BE2C (cell line): Measurements from ENCODE around the gene HES2.
"Not testable (repeated sequence)": the region's sequence is repeated elsewhere in the genome, so short reads cannot be mapped to it uniquely, and the experiment has no call there.

Experiments
- DNase-seq: peaks from one replicate; pipeline ENCODE4 v3.0.0-alpha.2; 2020
- H3K27me3 ChIP-seq: fragments of 250-450 bp; sonication (Bioruptor Pico); 2 replicates; pipeline ENCODE4 v1.5.1; 2020; ENCODE audit warnings: mild to moderate bottlenecking
- H3K36me3 ChIP-seq: fragments of 250-450 bp; sonication (Bioruptor Pico); 2 replicates; pipeline ENCODE4 v1.5.1; 2020; ENCODE audit warnings: mild to moderate bottlenecking
- H3K4me1 ChIP-seq: fragments of 250-450 bp; sonication (Bioruptor Pico); 2 replicates; pipeline ENCODE4 v1.5.1; 2020
- H3K4me3 ChIP-seq: 2 replicates; pipeline ENCODE4 v1.5.1; 2011; ENCODE audit warnings: low read depth, low read length
- H3K9me3 ChIP-seq: fragments of 250-450 bp; sonication (Bioruptor Pico); 2 replicates; pipeline ENCODE4 v1.5.1; 2020
- TF ChIP-seq, protein P1 (sequence below): IDR thresholded peaks from 2 replicates; pipeline ENCODE4 v1.5.1; 2012; ENCODE audit warnings: mild to moderate bottlenecking, low read depth, low read length

HES2 gene

GRCh38 chr1:6435547-6435946 is 15.8 kb upstream of the HES2 start:
- Histone ChIP-seq H3K9me3 (no peaks in the 10 kb centered on the region), H3K36me3 (no peaks in the 10 kb centered on the region), H3K4me3 (no peak overlapping the region), H3K27me3 (no peaks in the 10 kb centered on the region), H3K4me1 (no peaks in the 10 kb centered on the region)
- TF ChIP-seq, protein P1, sequence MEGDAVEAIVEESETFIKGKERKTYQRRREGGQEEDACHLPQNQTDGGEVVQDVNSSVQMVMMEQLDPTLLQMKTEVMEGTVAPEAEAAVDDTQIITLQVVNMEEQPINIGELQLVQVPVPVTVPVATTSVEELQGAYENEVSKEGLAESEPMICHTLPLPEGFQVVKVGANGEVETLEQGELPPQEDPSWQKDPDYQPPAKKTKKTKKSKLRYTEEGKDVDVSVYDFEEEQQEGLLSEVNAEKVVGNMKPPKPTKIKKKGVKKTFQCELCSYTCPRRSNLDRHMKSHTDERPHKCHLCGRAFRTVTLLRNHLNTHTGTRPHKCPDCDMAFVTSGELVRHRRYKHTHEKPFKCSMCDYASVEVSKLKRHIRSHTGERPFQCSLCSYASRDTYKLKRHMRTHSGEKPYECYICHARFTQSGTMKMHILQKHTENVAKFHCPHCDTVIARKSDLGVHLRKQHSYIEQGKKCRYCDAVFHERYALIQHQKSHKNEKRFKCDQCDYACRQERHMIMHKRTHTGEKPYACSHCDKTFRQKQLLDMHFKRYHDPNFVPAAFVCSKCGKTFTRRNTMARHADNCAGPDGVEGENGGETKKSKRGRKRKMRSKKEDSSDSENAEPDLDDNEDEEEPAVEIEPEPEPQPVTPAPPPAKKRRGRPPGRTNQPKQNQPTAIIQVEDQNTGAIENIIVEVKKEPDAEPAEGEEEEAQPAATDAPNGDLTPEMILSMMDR = no peak
- no peak for DNase-seq

- Histone ChIP-seq H3K9me3 (no peaks in the 10 kb centered on the region), H3K27me3 (no peaks in the 10 kb centered on the region), H3K4me3 (no peak overlapping the region), H3K4me1 (no peaks in the 10 kb centered on the region), H3K36me3 (no peaks in the 10 kb centered on the region)
- no peak for DNase-seq
- TF ChIP-seq, protein P1 = no peak
These were observed 15.4 kb upstream of the HES2 start for GRCh38 chr1:6435129-6435528.

GRCh38 chr1:6434186-6434585 is 14.5 kb upstream of the HES2 start:
- Histone ChIP-seq H3K36me3 (no peaks in the 10 kb centered on the region), H3K4me1 (no peaks in the 10 kb centered on the region), H3K9me3 (no peaks in the 10 kb centered on the region), H3K27me3 (no peaks in the 10 kb centered on the region), H3K4me3 (no peak overlapping the region)
- TF ChIP-seq, protein P1 = no peak
- DNase-seq = no peak

DNA sequence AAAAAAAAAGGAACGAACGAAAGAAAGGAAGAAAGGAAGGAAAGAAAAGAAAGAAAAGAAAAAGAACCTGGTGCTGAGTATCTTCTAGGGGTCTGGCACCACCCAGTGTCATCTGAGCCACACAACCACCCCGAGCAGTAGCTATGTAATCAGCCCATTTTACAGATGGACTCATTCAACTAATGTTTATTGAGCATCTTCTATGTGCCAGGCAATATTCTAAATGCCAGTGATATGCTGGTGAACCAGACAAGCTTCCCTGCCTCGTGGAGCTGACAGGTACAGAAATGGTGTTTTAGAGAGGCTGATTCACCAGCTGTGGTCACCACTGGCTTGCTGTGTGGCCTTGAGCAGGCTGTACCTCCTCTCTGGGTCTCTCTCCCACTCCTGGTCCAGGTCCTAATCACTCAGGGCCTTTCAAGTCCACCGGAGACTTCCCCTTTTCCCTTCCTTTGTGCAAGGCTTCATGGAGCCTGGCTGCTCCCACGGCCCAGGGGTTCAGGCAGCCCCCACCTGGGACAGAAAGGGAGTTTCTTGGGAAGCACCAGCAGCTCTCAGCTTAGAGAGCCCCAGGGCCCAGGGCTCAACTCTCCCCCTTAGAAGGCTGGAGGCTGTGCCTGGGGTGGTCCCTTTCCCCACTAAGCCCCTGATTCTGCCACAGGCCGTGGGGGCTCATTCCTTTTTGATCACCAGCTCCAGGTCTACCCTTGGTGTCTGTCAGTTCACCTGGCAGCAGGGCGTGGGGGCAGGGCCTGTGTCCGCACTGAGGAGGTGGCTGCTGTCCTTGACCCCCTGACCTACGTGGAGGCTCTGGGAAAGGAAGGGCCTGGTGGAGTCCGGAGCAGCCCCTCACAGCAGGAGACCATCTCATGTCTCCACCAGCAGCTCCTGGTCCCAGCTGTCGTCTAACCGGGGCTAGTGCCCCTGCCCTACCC is 12.2 kb upstream of the HES2 start:
- not testable (repeated sequence) for DNase-seq, H3K27me3 ChIP-seq, H3K36me3 ChIP-seq, H3K9me3 ChIP-seq, H3K4me3 ChIP-seq, H3K4me1 ChIP-seq

GRCh38 chr1:6429660-6430411 is 10.1 kb upstream of the HES2 start:
- not testable (repeated sequence) for H3K9me3 ChIP-seq, H3K36me3 ChIP-seq, DNase-seq, H3K4me1 ChIP-seq, H3K4me3 ChIP-seq
- H3K27me3 ChIP-seq = peaks cover 12% of the 10 kb centered on the region

GRCh38 chr1:6428453-6428852 is 8.7 kb upstream of the HES2 start:
- not testable (repeated sequence) for H3K4me1 ChIP-seq, DNase-seq, H3K36me3 ChIP-seq, H3K4me3 ChIP-seq, H3K9me3 ChIP-seq
- peaks cover 24% of the 10 kb centered on the region for H3K27me3 ChIP-seq

- peaks cover 31% of the 10 kb centered on the region for H3K27me3 ChIP-seq
- no peak for DNase-seq
- no peaks in the 10 kb centered on the region for H3K36me3 ChIP-seq
- H3K4me3 ChIP-seq = no peak overlapping the region
- no peaks in the 10 kb centered on the region for H3K4me1 ChIP-seq
- TF ChIP-seq, protein P1 = no peak
- no peaks in the 10 kb centered on the region for H3K9me3 ChIP-seq
These were observed 8.0 kb upstream of the HES2 start for GRCh38 chr1:6427441-6428390.
